Uterus (tissue), 4 donors: ENCODE measurements around the gene SNCAIP. TPM values are rescaled to one million over a fixed set of nuclear protein-coding genes. Genes with fewer than 3 reads are reported as not detected.

Experiments
- DNase-seq, 2 donors: peaks; one replicate each; pipeline ENCODE4 v3.0.0-alpha.2; 2019 to 2020
- H3K27ac ChIP-seq, 2 donors: fragments of 200-600 bp; sonication (generic); 1 replicate in 1 of 2; 2 replicates in 1 of 2; pipeline ENCODE4 v1.5.1; 2016 to 2018
- H3K27me3 ChIP-seq, 2 donors: fragments of 200-600 bp; sonication (generic); one replicate each; pipeline ENCODE4 v1.5.1; 2018 to 2019; ENCODE audit warnings: control low read depth in 1 of 2
- H3K36me3 ChIP-seq, 2 donors: fragments of 200-600 bp; sonication (generic); one replicate each; pipeline ENCODE4 v1.5.1; 2019; ENCODE audit warnings: control low read depth in 1 of 2
- H3K4me1 ChIP-seq, 2 donors: fragments of 200-600 bp; sonication (generic); one replicate each; pipeline ENCODE4 v1.5.1; 2018 to 2019; ENCODE audit warnings: control low read depth in 1 of 2
- H3K4me3 ChIP-seq, 2 donors: fragments of 200-600 bp; sonication (generic); 1 replicate in 1 of 2; 2 replicates in 1 of 2; pipeline ENCODE4 v1.5.1; 2018 to 2019; ENCODE audit warnings: mild to moderate bottlenecking in 1 of 2
- H3K9me3 ChIP-seq, 2 donors: fragments of 200-600 bp; sonication (generic); one replicate each; pipeline ENCODE4 v1.5.1; 2019; ENCODE audit warnings: control low read depth in 1 of 2
- CTCF ChIP-seq, 4 experiments: fragments of 200-600 bp in 2 of 4; fragments of 450-650 bp in 2 of 4; sonication (generic) in 2 of 4; IDR thresholded peaks; one replicate each; pipeline ENCODE4 v1.5.1; 2016 to 2019; ENCODE audit warnings: antibody characterized with exemption in 4 of 4, mild to moderate bottlenecking in 2 of 4, moderate library complexity in 1 of 4
- POLR2A ChIP-seq, 2 donors: fragments of 450-650 bp; IDR thresholded peaks; one replicate each; pipeline ENCODE4 v1.6.1; 2016; ENCODE audit warnings: antibody characterized with exemption in 2 of 2, mild to moderate bottlenecking in 1 of 2, moderate library complexity in 1 of 2
- intact Hi-C: fragments of 100-400 bp; cut with DNase I; formaldehyde crosslinking; loops from one replicate; pipeline ENCODE4 v1.15.1; 2023; ENCODE audit warnings: low total_unique reads
- total RNA-seq, 4 donors: library from RNA; depleted of rRNA in 3 of 4; stranded (reverse); fragments of >200 nt in 3 of 4; gene quantifications; one replicate each; pipeline versions ENCODE4 v1.1.0 to v1.2.4, GENCODE V29; 2014 to 2023
- donor health status: DM: yes; HTN: yes; CAD: no.

The SNCAIP gene
- total RNA-seq, 4 donors from 2014 or later = 15.3 to 104 (median 35.0) TPM

GRCh38 chr5:122435234-122435633 is 123.2 kb downstream of the SNCAIP start:
- no peaks in the 10 kb centered on the region for H3K4me1 ChIP-seq
- H3K27ac ChIP-seq = no peak overlapping the region
- H3K4me3 ChIP-seq = no peak overlapping the region
- H3K9me3 ChIP-seq = no peaks in the 10 kb centered on the region
- no peak for TF ChIP-seq CTCF (IDR thresholded peaks at IDR 0.05)
- no peak for TF ChIP-seq POLR2A (IDR thresholded peaks at IDR 0.05)
- H3K36me3 ChIP-seq = no peaks in the 10 kb centered on the region
- intact Hi-C loops = no loop called here
- DNase-seq = no peak
- no peaks in the 10 kb centered on the region for H3K27me3 ChIP-seq

DNA sequence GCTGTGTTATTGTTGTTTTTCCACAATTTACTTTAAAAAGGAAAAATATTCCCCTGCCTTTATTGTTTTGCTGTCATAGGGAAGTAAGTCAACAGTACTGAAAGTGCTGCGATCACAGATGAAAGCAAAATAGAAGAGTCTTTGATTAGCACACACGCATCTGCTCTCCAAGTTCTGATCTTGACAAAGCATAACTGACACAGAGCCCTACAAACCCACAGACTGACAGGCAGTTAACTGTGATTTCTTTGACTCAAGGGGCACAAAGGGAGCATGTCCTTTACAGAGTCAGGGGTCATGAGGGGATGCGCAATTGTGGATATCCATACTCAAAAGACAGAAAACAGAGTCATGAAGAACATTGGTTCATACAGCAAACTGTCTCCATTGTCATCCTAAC is 123.7 kb downstream of the SNCAIP start:
- Histone ChIP-seq H3K27ac (no peak overlapping the region), H3K4me1 (no peaks in the 10 kb centered on the region), H3K9me3 (no peaks in the 10 kb centered on the region), H3K4me3 (no peak overlapping the region), H3K36me3 (no peaks in the 10 kb centered on the region), H3K27me3 (no peaks in the 10 kb centered on the region)
- DNase-seq = no peak
- no peak for TF ChIP-seq POLR2A (IDR thresholded peaks at IDR 0.05)
- no peak for TF ChIP-seq CTCF (IDR thresholded peaks at IDR 0.05)
- intact Hi-C loops = no loop called here

DNA sequence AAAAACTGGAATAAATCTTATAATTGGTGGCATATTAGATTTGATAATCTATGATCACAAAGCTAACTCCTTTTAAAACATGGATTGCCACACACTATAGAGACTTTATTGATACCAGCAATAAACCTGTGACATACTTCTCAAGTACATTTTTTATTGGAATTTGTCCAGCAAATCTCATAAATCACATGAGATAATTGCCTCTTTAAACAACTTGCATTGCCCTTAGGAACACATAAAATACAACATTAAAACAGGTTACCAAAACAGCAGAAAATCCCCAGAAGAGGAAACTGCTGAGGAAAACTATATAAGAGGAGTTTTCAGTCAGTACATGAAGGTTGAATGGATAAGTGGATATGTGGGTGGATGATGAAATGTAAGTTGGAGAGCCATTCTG is 124.6 kb downstream of the SNCAIP start:
- DNase-seq = no peak
- TF ChIP-seq CTCF (IDR thresholded peaks at IDR 0.05) (no peak), POLR2A (IDR thresholded peaks at IDR 0.05) (no peak)
- H3K27ac ChIP-seq = no peak overlapping the region
- H3K36me3 ChIP-seq = no peaks in the 10 kb centered on the region
- no peaks in the 10 kb centered on the region for H3K4me1 ChIP-seq
- no peaks in the 10 kb centered on the region for H3K27me3 ChIP-seq
- intact Hi-C loops = no loop called here
- H3K9me3 ChIP-seq = no peaks in the 10 kb centered on the region
- no peak overlapping the region for H3K4me3 ChIP-seq

GRCh38 chr5:122439645-122440044 is 127.6 kb downstream of the SNCAIP start:
- no peak for DNase-seq
- Histone ChIP-seq H3K4me3 (no peak overlapping the region), H3K36me3 (no peaks in the 10 kb centered on the region), H3K27ac (no peak overlapping the region), H3K9me3 (no peaks in the 10 kb centered on the region), H3K4me1 (no peaks in the 10 kb centered on the region), H3K27me3 (no peaks in the 10 kb centered on the region)
- intact Hi-C loops = no loop called here
- TF ChIP-seq CTCF (IDR thresholded peaks at IDR 0.05) (no peak), POLR2A (IDR thresholded peaks at IDR 0.05) (no peak)

DNA sequence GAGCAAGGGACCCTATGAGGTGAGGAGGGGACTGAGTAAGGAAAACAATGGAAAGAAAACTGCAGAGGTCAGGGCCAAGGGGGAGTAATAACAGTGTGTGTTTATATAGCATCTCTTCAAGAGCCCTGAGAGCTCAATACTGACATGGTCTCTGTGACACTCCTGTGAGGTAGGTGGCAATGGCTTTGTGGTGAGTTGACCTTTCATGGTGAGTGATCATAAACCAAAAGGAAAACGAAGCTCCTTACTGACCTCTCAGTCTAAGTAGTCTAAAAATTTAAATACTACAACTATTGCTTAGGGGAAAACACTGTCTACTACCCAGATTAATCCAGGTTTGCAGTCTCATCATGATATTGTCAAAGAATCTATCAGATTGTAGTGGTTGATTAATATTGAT is 130.9 kb downstream of the SNCAIP start:
- TF ChIP-seq CTCF (IDR thresholded peaks at IDR 0.05) (no peak), POLR2A (IDR thresholded peaks at IDR 0.05) (no peak)
- no peaks in the 10 kb centered on the region for H3K4me1 ChIP-seq
- no peak overlapping the region for H3K27ac ChIP-seq
- DNase-seq = no peak
- no peaks in the 10 kb centered on the region for H3K36me3 ChIP-seq
- no peaks in the 10 kb centered on the region for H3K9me3 ChIP-seq
- intact Hi-C loops = no loop called here
- H3K27me3 ChIP-seq = no peaks in the 10 kb centered on the region
- H3K4me3 ChIP-seq = no peak overlapping the region
